Esophagus muscularis mucosa (tissue), 3 donors: ENCODE data around the gene TERF2IP.

ENCODE experiments used
- CTCF ChIP-seq, 3 experiments: fragments of 200-600 bp in 2 of 3; fragments of 450-650 bp in 1 of 3; sonication (generic) in 2 of 3; IDR thresholded peaks; one replicate each; pipeline ENCODE4 v1.5.1; 2017 to 2019; ENCODE audit warnings: antibody characterized with exemption in 3 of 3, mild to moderate bottlenecking in 2 of 3, moderate library complexity in 1 of 3
- POLR2A ChIP-seq: fragments of 450-650 bp; IDR thresholded peaks from one replicate; pipeline ENCODE4 v1.6.1; 2017; ENCODE audit warnings: antibody characterized with exemption, moderate library complexity, mild to moderate bottlenecking, low read depth

DNA sequence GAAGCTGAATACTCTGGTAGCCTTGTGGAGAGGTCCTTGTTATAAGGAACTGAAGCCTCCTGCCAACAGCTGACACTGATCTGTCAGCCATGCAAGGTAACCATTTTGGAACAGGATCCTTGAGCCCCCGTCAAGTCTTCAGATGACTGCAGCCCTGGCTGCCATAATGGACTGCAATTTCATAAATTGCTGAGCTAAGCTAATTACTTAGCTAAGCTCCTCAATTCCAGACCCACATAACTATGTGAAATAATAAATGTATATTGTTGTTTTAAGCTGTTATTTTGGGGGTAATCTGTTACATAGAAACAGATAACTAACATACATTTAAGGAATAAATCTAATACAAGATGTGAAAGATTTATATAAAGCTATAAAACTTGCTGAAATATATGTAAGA, 41.1 kb upstream of the TERF2IP start:
- TF ChIP-seq CTCF (IDR thresholded peaks at IDR 0.05) (no peak), POLR2A (no peak)
